ENCODE results near the gene VASH1.
"Not testable (repeated sequence)": the region's sequence is repeated elsewhere in the genome, so short reads cannot be mapped to it uniquely, and the experiment has no call there.

VASH1 gene

DNA sequence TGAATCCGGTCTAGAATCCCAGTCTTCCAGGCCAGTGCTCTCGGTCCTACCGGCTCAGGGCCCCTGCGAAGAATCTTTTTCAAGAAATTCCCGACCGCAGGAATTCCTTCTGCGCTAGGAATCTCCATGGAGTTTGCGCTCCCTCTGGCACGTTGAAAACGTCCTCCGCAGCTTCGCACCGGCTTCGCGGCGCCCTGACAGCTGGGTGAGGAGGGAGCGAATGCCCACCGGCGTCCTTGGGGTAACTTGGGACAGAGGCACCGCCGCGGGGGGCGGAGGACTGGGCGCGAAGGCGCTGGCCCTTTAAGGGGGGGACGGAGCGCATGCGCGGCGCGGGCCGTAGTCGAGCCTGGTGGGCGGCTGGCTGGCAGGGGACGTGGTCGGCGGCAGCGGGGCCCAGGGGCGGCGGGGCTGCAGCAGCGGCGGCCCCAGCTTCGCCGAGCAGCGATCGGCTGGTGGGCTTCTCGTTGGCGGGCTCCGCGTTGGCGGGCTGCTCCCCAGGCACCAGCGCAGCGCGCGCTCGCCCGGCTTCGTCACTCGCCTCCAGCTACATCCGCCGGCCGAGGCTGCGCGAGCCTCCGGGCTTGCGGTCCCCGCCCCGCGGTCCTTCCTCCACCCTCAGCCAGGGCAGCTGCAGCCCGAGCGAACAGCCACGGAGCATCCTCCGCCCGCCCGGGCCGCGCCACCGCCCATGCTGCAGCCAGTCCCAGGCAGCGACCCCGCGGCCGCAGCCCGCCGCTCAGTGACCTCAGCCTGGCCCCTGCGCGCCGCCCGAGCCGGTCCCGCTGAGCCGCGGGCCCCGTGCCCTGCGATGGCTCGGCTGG is at the start of gene VASH1:
Gene VASH1, plus strand, starts transcription at position 333 of the 824 bp plus-strand sequence. CDS start 1,354 bp downstream, outside the sequence.
- DNase-seq = peak; percentile 53

DNA sequence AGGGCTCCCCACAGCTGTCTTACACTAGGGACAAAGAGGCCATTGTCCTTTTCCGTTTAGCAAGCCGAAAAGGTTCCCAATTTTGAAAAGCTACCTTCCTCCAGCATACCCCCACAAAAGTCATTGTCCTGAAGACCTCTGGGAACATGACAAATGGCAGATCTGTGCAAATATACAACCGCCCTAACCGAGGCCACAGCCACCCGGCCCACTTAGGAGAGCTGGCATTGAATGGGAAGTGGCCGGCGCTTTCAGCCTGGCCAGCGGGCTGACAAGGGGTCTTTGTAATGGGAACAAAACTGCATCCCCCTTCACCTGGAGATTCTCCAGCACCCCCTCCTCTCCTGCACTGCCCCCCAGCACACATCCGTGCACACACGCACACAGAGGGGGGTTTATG is 48.1 kb upstream of the VASH1 start:
- DNase-seq = no peak

DNA sequence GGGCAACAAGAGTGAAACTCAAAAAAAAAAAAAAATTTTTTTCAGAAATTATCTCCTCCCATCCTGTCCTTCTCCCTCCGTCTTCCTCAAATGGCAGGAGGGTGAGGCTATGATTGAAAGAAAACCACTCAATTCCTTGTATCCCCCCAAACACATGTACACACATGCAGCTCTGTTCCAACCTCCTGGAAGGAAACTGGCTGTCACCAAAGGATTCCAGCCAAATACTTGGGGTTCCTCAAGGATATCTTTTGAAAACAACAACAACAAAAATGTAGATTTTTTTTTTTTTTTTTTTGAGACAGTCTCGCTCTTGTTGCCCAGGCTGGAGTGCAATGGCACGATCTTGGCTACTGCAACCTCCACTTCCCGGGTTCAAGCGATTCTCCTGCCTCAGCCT is 46.8 kb upstream of the VASH1 start:
- DNase-seq = no peak

GRCh38 chr14:76715101-76715500 is 46.2 kb upstream of the VASH1 start:
- DNase-seq = no peak

DNA sequence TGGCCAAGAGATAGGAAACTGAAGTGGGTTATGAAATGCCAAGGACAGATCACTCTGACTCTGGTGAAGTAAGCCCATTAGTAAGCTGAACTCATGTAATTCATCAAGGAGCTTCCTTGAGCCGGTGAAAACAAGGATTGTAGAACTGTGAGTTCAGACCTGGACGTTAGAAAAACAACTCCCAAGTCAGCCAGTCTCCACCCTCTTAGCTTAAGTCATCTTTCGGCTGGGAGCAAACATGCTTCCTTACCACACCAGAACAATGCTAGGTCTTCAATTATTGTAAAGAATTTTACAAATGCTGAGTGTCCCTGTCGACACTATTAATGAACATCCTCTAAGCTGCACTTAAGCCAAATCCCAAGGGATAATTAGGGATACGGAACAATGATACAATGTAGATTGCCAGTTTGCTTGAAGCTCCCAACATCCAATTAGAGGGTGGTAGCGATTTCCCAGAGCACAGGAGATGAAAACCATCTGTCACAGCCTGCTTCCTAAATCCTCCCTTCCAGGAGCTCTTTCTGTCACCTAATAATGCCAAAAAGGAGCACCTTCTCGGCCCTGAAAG is 45.7 kb upstream of the VASH1 start:
- no peak for DNase-seq

DNA sequence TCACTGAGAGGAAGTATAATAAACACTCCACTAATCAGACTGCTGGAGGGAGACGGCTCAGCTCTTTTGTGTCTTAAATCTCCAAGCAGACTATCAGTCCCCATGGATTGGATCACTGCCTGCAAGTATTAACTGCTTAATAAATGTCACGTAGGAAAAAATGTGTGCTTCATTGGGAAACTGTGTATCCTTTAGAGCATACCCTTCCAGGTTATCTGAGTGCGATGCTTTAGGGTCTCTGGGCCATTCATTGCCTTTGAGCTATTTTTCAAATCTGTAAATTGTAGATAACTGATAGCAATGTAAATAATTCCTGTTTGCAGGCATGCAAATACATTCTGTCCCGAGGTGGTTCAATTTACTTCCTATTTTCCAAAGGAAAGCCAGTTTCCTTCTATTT is 45.0 kb upstream of the VASH1 start:
- no peak for DNase-seq

DNA sequence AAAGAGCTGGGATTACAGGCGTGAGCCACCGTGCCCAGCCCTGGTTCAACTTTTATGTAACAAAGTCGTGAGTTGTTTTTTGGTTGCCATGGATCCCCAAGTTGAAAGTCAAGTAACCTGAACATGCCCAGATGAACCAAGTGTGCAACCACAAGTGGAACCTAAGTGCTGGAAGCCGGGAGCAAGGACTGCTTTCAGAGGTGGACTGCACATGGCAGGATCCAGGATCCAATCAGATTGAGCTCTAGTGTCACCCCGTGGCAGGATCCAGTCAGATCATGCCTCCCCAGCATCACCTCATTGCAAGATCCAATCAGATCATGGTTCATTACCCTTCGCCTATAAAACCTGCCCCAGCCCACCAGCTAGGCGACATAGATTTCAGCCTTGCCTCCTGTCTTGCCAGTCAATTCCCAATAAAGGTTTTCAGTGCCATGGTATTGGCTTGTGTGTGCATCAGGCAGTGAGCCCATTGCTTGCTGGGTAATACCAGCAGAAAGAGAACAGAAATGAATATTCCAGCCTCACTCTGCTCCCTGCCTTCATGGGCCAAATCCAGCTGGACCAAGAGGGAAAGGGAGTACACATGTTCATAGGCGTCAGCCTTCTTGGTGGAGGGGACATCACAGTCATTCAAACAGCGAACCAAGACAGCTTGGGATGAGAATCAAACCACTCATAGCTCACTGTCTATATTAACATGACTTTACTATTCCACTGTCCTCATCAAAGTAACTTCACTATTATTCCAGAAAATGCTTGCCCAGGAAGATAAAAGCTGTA is 43.6 kb upstream of the VASH1 start:
- DNase-seq = no peak

DNA sequence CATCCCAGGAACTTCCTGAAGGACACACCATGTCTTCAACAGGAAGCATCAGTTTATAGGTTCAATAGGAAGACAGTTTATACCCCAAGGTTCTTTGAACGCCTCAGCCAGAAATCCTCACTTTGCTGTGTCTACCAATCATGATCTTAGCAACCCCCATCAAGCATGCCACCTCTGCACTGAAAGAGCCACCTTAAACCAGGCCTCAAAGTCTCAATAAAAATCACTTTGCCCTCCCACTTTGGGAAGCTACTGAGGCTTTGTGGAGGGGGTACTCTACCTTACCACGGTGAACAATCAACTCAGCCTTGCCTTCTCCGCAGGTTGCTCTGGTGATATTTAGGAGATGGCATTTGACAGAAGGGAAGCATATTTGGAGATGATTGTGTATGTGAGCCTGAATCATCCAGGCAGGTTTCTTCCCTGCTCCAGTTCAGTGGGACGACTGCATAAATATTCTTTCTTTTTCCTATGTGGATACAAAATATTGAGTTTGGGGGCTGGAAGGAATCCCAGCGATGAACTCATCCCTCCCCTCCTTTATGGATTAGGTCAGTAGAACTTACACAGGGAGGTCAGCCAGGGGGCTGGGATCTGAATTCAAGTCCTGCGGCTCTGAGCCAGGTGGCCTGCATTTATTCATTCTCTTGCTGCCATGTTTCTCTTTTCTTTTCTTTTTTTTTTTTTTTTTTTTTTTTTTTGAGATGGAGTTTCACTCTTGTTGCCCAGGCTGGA is 42.8 kb upstream of the VASH1 start:
- DNase-seq = no peak

- DNase-seq = no peak
Measured at GRCh38 chr14:76719666-76720065, 41.6 kb upstream of the VASH1 start.

DNA sequence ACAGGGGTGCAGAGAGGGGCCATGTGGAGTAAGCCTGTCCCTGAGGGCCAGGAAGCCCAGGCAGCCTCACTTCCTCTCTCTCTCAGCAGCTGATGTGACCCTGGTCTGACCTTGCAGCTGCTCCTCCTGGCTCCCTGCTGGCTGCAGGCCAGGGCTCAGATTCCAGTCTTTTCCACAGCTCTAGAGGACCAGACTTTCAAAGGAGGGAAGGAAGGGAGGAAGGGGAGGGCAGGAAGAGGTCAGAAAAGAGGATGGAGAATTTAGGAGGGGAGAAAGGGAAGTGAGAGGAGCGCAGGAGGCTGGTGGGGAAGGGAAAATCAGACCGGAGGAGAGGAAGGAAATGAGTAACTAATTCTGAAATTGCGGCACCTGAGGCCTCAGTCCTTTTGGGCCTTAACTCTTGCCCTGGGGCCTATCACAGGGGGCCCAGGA is 40.9 kb upstream of the VASH1 start:
- DNase-seq = no peak

DNA sequence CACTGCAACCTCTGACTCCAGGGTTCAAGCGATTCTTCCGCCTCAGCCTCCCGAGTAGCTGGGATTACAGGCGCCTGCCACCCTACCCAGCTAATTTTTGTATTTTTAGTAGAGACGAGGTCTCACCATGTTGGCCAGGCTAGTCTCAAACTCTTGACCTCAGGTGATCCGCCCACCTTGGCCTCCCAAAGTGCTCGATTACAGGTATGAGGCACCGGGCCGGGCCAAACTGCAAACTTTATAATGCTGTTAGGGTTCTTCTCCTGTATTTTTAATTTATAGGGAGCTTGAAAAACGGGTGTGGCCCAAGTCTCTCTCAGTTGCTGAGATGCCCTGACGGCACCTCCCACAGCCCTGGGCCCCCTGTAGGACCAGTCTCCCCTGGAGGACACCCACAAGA is 39.8 kb upstream of the VASH1 start:
- not testable (repeated sequence) for DNase-seq

- DNase-seq = no peak
Measured at GRCh38 chr14:76724651-76725550, 36.4 kb upstream of the VASH1 start.

DNA sequence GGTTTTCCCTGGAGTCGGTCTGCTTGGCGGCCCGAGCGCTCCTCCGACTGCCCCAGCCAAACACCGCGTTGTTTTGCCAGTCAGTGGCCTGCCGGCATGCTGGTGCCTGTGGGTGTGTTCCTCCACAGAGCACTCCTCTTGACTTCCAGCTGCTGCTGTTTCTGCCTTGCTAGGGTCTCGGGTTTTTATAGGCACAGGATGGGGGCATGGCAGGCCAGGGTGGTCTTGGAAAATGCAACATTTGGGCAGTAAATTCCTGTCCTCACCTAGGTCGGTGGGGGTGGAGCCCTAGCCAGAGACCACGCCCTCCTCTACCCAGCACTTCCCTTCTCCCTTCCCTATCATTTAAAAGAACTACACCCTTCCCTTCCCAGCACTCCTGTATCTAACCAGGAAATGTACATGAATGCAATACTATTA is 34.7 kb upstream of the VASH1 start:
- DNase-seq = no peak

DNA sequence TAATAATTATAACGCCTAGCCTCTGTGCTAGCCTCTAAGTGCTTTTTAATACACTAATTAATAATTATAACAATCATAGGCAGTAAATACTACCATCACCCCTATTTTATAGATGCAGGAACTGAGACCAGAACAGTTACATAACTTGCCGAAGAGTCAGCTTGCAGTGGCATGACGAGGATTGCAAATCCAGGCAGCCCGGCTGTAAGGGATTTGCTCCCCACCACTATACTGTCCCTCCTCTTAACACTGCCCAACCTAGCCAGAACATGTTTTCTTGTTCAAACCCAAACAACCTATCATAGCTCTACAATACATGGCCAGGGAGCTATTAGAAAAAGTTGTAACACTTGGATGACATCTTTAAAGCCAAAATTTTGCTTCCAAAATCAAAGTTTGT is 33.9 kb upstream of the VASH1 start:
- DNase-seq = no peak

DNA sequence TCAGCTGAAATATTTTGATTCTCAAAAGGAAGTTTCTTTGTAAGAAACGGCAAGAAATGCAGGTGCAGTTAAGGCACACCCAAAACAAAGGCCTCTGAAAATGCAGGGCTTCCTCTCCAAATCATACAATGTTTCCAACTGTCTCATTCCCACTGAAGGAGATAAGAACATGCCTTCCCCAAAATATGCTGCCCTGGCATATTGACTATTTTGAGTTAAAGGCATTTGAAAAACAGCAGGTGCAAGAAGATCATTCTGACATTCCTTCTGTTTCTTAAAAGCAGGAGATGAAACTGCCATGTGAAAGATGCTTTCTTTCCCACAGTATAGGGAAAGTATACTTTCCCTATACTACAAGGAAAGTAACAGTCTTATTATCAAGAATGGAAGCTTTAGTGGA is 33.4 kb upstream of the VASH1 start:
- DNase-seq = no peak

GRCh38 chr14:76729258-76729657 is 32.0 kb upstream of the VASH1 start:
- no peak for DNase-seq

- DNase-seq = no peak
Measured at GRCh38 chr14:76729953-76730505, 31.2 kb upstream of the VASH1 start.

- not testable (repeated sequence) for DNase-seq
Measured at GRCh38 chr14:76734501-76734900, 26.8 kb upstream of the VASH1 start.

DNA sequence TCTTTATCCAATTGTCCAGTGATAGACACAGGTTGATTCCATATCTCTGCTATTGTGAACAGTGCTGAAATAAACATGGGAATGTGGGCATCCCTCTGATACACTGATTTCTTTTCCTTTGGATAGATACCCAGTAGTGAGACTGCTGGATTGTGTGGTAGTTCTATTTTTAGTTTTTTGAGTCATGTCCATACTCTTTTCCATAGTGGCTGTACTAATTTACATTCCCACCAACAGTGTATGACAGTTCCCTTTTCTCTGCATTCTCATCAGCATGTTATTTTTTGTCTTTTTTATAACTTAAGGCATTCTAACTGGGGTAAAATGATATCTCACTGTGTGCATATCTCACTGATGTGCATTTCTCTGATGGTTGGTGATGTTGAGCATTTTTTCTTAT is 24.8 kb upstream of the VASH1 start:
- no peak for DNase-seq

DNA sequence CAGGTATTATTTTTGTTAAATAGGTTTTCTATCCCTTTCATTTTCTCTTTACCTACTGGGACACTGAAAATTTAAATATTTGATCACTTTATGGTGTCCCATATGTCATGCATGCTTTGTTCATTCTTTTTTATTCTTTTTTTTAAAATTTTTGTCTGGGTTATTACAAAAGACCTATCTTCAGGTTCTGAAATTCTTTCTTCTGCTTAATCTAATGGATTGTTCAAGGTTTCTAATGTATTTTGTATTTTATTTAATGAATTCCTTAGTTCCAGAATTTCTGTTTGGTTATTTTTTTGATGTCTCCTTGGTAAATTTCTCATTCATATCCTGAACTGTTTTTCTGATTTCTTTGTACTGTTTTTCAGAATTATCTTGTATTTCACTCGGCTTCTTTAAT is 20.2 kb upstream of the VASH1 start:
- no peak for DNase-seq

DNA sequence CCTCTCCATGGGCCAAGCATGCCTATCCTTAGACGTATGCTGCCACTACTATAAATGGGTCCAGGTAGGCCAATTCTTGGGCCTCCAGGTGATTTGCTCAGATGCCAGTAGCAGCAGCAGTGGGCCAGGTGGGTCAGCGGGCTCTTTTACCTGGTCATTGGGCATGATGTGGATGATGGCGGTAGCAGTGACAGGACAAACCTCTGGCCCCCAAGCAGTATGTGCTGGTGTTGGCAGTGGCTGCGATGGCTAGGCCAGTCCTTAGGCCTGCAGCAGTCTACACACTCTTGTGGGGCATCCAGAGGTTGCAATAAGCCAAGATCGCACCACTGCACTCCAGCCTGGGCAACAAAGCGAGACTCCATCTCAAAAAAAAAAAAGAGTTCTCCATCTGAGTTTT is 19.1 kb upstream of the VASH1 start:
- DNase-seq = no peak

GRCh38 chr14:76742966-76743365 is 18.3 kb upstream of the VASH1 start:
- no peak for DNase-seq
